ENCODE measurements around the gene ANAPC1.

Gene ANAPC1

GRCh38 chr2:111900859-111901258 is 16.9 kb upstream of the ANAPC1 start:
- Histone ChIP-seq H3K4me3 (ENCODE audit: low read depth, low read length) (no peak overlapping the region), H3K27ac (ENCODE audit: extremely low read depth, low read depth, low read length) (no peak overlapping the region), H3K36me3 (ENCODE audit: control insufficient read depth in 2 of 2, insufficient read depth in 1 of 2, low read length in 2 of 2) (no peaks in the 10 kb centered on the region), H3K9me3 (ENCODE audit: control insufficient read depth, insufficient read depth, low read depth, low read length) (no peaks in the 10 kb centered on the region), H3K4me1 (ENCODE audit: control insufficient read depth, insufficient read depth, low read length) (peaks cover 10% of the 10 kb centered on the region)
- TF ChIP-seq ZNF133 (tag by site-specific recombination; IDR thresholded peaks at IDR 0.05) (no peak), OSR2 (tag by site-specific recombination; IDR thresholded peaks at IDR 0.05) (no peak), TRIM28 (IDR thresholded peaks at IDR 0.05; ENCODE audit: borderline replicate concordance, low read length) (peak; percentile 11; the same call in 1 of the 2 replicates), ZNF692 (tag by site-specific recombination; IDR thresholded peaks at IDR 0.05) (no peak), ZNF26 (tag by site-specific recombination; IDR thresholded peaks at IDR 0.05) (no peak), ZNF654 (tag by site-specific recombination; IDR thresholded peaks at IDR 0.05; ENCODE audit: low read depth) (peak; percentile 21; the same call in 1 of the 2 replicates), SP3 (tag by site-specific recombination; IDR thresholded peaks at IDR 0.05) (no peak)
- TF ChIP-seq, protein P1, sequence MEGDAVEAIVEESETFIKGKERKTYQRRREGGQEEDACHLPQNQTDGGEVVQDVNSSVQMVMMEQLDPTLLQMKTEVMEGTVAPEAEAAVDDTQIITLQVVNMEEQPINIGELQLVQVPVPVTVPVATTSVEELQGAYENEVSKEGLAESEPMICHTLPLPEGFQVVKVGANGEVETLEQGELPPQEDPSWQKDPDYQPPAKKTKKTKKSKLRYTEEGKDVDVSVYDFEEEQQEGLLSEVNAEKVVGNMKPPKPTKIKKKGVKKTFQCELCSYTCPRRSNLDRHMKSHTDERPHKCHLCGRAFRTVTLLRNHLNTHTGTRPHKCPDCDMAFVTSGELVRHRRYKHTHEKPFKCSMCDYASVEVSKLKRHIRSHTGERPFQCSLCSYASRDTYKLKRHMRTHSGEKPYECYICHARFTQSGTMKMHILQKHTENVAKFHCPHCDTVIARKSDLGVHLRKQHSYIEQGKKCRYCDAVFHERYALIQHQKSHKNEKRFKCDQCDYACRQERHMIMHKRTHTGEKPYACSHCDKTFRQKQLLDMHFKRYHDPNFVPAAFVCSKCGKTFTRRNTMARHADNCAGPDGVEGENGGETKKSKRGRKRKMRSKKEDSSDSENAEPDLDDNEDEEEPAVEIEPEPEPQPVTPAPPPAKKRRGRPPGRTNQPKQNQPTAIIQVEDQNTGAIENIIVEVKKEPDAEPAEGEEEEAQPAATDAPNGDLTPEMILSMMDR (tag by site-specific recombination; IDR thresholded peaks at IDR 0.05): peak; percentile 58; the same call in 1 of the 2 replicates
- POLR2A ChIA-PET: interaction anchor here (0.7 kb wide), 1 partner anchor 85 kb away, joined by 3 read pairs; no protein-coding TSS in a partner anchor
- CTCF ChIA-PET: interaction anchor here (0.6 to 2.5 kb wide), 13 partner anchors 13 to 731 kb away, joined by 3 to 10 read pairs (median 3); no protein-coding TSS in a partner anchor

GRCh38 chr2:111898703-111899514 is 14.9 kb upstream of the ANAPC1 start:
- Histone ChIP-seq H3K9me3 (ENCODE audit: control insufficient read depth, insufficient read depth, low read depth, low read length) (no peaks in the 10 kb centered on the region), H3K4me3 (ENCODE audit: low read depth, low read length) (peak overlapping the region; percentile 75), H3K36me3 (ENCODE audit: control insufficient read depth in 2 of 2, insufficient read depth in 1 of 2, low read length in 2 of 2) (no peaks in the 10 kb centered on the region), H3K27ac (ENCODE audit: extremely low read depth, low read depth, low read length) (peak overlapping the region; percentile 76; the same call in 1 of the 2 replicates), H3K4me1 (ENCODE audit: control insufficient read depth, insufficient read depth, low read length) (peaks cover 10% of the 10 kb centered on the region; the same call in 1 of the 2 replicates)
- POLR2A ChIA-PET: interaction anchor here (0.6 to 2.1 kb wide), 4 partner anchors 9 to 156 kb away, joined by 3 to 20 read pairs (median 8); partner anchors contain the start of genes ANAPC1 and TMEM87B
- CTCF ChIA-PET: interaction anchor here (1.6 to 2.4 kb wide), 2 partner anchors 152 to 154 kb away, joined by 8 read pairs; no protein-coding TSS in a partner anchor
- TF ChIP-seq ZBTB1 (tag by site-specific recombination; IDR thresholded peaks at IDR 0.05) (no peak), ZNF555 (tag by site-specific recombination; conservative IDR thresholded peaks at IDR 0.05) (no peak), ZSCAN23 (tag by site-specific recombination; IDR thresholded peaks at IDR 0.05) (no peak), ZNF350 (tag by site-specific recombination; IDR thresholded peaks at IDR 0.05) (no peak), ZNF561 (tag by site-specific recombination; IDR thresholded peaks at IDR 0.05; ENCODE audit: borderline replicate concordance) (no peak), GLI2 (tag by site-specific recombination; IDR thresholded peaks at IDR 0.05; ENCODE audit: borderline replicate concordance, low read depth) (no peak), ZNF302 (tag by site-specific recombination; IDR thresholded peaks at IDR 0.05; ENCODE audit: low read depth) (no peak), ZNF266 (tag by site-specific recombination; IDR thresholded peaks at IDR 0.05; ENCODE audit: low read depth) (no peak), MYNN (tag by site-specific recombination; IDR thresholded peaks at IDR 0.05; ENCODE audit: borderline replicate concordance) (no peak)
- TF ChIP-seq, protein P2, sequence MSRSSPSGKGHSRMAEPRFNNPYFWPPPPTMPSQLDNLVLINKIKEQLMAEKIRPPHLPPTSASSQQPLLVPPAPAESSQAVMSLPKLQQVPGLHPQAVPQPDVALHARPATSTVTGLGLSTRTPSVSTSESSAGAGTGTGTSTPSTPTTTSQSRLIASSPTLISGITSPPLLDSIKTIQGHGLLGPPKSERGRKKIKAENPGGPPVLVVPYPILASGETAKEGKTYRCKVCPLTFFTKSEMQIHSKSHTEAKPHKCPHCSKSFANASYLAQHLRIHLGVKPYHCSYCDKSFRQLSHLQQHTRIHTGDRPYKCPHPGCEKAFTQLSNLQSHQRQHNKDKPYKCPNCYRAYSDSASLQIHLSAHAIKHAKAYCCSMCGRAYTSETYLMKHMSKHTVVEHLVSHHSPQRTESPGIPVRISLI (tag by site-specific recombination; IDR thresholded peaks at IDR 0.05): peak; percentile 14; the same call in 1 of the 2 replicates
- TF ChIP-seq, protein P3, sequence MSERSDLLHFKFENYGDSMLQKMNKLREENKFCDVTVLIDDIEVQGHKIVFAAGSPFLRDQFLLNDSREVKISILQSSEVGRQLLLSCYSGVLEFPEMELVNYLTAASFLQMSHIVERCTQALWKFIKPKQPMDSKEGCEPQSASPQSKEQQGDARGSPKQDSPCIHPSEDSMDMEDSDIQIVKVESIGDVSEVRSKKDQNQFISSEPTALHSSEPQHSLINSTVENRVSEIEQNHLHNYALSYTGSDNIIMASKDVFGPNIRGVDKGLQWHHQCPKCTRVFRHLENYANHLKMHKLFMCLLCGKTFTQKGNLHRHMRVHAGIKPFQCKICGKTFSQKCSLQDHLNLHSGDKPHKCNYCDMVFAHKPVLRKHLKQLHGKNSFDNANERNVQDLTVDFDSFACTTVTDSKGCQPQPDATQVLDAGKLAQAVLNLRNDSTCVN (tag by site-specific recombination; optimal IDR thresholded peaks at IDR 0.05): peak; percentile 82
- TF ChIP-seq, protein P4, sequence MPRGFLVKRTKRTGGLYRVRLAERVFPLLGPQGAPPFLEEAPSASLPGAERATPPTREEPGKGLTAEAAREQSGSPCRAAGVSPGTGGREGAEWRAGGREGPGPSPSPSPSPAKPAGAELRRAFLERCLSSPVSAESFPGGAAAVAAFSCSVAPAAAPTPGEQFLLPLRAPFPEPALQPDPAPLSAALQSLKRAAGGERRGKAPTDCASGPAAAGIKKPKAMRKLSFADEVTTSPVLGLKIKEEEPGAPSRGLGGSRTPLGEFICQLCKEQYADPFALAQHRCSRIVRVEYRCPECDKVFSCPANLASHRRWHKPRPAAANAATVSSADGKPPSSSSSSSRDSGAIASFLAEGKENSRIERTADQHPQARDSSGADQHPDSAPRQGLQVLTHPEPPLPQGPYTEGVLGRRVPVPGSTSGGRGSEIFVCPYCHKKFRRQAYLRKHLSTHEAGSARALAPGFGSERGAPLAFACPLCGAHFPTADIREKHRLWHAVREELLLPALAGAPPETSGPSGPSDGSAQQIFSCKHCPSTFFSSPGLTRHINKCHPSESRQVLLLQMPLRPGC (tag by site-specific recombination; IDR thresholded peaks at IDR 0.05): no peak
- TF ChIP-seq, protein P5, sequence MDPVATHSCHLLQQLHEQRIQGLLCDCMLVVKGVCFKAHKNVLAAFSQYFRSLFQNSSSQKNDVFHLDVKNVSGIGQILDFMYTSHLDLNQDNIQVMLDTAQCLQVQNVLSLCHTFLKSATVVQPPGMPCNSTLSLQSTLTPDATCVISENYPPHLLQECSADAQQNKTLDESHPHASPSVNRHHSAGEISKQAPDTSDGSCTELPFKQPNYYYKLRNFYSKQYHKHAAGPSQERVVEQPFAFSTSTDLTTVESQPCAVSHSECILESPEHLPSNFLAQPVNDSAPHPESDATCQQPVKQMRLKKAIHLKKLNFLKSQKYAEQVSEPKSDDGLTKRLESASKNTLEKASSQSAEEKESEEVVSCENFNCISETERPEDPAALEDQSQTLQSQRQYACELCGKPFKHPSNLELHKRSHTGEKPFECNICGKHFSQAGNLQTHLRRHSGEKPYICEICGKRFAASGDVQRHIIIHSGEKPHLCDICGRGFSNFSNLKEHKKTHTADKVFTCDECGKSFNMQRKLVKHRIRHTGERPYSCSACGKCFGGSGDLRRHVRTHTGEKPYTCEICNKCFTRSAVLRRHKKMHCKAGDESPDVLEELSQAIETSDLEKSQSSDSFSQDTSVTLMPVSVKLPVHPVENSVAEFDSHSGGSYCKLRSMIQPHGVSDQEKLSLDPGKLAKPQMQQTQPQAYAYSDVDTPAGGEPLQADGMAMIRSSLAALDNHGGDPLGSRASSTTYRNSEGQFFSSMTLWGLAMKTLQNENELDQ (tag by site-specific recombination; IDR thresholded peaks at IDR 0.05; ENCODE audit: low read depth): no peak

Data from HEK293 (cell line).